ACHN (cell line): ENCODE data around the gene CLCN1.
"Not testable (repeated sequence)": the region's sequence is repeated elsewhere in the genome, so short reads cannot be mapped to it uniquely, and the experiment has no call there.

Source experiments
- DNase-seq: peaks from one replicate; pipeline ENCODE4 v3.0.0-alpha.2; 2015
- in situ Hi-C: cut with HindIII; loops from 2 replicates; pipeline ENCODE4 v1.10.0; 2017; ENCODE audit warnings: low sequenced_read_pairs, low pct_ligation_motif_present, low pct_unique_long_range_greater_than_20kb

CLCN1 gene

DNA sequence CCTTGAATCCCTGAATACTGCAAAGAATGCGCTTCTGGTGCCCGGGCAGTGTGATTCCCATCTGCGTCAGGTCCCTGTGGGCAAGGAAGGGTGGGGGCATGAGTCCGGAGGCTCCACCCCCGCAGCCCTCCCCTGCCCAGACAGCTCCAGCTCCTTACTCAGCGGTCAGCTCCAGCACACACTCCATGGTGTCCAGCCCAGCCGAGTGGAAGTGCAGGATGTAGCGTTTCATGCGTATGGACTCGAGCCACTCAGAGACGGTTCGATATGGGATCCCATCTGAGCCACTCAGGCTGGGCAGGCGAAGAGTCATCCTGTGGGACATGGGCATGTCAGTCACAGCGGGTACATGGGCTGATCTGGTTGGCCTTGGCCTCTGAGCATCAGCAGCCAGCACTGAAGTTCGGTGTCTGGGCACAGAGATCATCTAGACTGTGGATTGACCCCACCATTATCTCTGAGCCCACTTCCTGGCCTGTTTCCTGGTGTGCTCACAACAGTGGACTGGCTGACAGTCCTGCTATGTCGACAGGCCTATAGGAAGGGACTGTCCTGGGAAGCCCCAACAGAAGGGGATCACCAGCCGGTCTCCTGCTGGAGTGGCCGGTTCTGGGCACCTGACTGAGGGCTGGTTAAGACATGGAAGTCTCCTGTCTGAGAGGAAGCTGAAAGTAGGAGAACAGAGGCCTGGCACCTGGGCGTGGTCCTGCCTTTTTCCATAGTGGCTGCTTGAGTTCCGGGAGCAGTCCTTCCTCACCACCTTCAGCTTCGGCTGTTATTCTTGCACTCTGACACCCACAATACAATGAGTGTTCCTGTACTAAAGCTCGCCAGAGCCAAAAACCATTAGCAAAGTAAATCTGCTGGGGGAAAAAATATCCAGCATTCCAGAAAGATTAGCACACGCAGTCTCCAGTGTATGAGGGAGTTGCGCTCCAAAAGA, 75.8 kb downstream of the CLCN1 start:
- no peak for DNase-seq
- in situ Hi-C loops: no loop called here

DNA sequence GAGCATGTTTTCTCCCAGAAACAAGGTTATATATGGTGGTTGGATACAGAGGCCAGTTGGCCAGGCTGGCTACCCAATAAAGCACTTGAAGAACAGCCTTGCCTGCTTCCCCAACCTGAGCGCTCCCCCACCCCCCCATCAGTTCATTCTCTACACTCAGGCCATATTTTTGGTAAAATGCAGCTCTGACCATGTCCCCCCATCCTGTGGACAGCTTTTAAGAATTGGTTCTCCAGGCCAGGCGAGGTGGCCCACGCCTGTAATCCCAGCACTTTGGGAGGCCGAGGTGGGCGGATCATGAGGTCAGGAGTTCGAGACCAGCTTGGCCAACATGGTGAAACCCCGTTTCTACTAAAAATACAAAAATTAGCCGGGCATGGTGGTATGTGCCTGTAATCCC, 76.5 kb downstream of the CLCN1 start:
- DNase-seq, in situ Hi-C loops: not testable (repeated sequence)

GRCh38 chr7:143392875-143393266, 77.0 kb downstream of the CLCN1 start:
- DNase-seq: no peak
- in situ Hi-C loops: no loop called here

DNA sequence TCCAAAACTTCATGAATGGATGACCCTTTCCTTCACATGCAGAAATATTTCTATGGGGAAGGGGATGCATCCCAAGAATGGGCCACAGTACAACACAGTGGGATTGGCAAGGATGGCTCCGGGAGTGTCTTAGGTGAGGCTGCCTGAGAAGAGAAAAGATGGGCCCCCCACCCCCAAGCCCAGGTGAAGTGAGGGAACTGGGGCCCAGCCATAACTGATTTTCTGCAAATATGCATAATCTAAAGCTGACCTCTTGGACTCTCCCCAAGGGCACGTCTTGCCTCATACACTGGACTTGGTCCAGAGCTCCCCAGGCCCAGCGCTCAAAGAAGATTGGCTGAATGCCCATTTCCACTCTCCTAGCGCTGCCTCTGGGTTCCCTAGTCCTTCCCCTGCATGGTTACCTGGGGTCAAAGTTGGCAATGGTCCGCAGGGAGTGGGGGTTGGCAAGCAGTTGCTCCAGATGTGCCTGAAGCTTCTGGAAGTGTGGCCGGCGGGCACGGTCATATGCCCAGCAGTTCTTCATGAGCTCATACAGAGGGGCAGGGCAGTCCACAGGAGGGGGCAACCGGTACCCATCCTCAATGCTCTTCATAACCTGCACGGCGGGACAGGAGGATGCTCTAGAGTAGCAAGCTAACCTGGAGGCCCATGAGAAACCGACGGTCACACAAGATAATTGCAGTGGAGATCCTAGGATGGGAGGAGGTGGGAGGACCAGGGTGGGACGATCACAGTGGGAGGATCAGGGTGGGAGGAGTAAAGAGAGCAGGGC, 77.5 kb downstream of the CLCN1 start:
- in situ Hi-C loops: no loop called here
- DNase-seq: no peak

DNA sequence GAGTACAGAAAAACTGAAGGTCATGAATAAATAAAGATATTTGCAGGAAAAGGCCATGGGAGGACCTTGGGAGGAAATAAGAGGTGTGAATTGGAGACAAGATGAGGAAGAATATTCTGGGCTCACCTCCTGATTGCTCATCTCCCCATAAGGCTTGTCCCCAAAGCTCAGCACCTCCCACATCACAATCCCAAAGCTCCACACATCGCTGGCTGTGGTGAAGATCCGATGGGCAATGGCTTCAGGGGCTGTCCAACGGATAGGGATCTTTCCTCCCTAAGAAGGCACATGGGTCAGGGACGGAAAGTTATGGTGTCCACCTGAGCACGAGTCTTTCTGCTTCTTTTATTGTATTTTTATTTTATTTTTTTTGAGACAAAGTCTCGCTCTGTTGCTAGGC, 78.2 kb downstream of the CLCN1 start:
- in situ Hi-C loops: no loop called here

DNA sequence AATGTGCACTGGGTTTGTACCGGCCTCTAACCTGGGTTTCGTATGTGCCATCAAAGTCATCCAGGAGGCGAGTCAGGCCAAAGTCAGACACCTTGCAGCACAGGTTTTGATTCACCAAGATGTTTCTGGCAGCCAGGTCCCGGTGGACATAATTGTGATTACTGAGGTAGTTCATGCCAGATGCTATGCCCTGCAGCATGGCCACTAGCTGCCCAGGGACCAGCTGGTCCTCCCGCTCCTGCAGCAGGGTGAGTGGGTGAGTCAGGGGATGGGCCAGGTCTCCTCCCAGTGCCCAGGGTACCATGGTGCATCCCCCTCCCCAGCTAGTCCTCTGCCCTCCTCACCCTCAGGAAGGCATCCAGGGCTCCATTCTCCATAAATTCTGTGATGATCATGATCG, 78.9 kb downstream of the CLCN1 start:
- no peak for DNase-seq
- in situ Hi-C loops: no loop called here

More for the DNA sequence above, 78.2 kb downstream of the CLCN1 start:
- no peak for DNase-seq

DNA sequence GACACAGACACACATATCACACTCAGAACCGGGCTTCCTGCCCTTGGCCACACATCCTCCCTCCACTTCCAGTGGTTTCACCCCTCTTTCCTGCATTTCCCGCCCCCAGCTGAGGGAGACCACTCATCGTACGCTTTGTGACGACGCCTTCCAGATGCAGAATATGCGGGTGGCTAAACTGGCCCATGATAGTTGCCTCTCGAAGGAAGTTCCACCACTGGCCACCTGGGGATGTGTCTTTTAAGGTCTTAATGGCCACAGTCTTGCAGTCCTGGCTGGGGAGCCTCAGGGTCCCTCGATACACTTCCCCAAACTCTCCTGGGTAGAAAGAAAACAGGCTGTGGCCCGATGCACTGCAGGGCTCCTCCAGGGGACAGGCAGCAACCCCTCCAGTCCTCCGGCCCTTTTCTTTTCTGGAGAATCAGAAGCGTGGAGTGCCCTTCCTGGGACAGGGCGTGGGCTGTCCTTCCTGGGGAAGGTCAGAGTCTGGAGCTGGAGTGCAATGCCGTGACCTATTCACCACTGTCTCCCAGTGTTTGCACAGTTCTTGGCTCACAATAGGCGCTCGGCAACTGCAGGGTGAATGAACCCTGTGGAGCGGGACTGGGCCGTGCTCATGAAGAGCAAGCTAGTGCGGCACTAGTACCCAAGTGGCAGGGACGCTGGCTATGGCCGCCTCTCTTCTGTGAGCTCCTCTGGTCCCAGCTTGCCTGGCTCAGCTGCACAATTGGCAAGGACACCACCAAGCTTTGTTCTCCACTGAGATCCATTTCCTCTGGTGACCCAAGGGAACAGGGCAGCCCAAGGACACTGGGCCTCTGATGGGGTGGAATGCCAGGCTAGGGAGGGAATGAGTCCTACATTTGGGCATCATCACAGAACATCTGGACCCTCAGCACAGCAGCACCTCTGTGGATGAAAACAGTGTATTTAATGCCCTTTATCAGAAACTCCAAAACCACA, 79.6 kb downstream of the CLCN1 start:
- no peak for DNase-seq
- in situ Hi-C loops: no loop called here

DNA sequence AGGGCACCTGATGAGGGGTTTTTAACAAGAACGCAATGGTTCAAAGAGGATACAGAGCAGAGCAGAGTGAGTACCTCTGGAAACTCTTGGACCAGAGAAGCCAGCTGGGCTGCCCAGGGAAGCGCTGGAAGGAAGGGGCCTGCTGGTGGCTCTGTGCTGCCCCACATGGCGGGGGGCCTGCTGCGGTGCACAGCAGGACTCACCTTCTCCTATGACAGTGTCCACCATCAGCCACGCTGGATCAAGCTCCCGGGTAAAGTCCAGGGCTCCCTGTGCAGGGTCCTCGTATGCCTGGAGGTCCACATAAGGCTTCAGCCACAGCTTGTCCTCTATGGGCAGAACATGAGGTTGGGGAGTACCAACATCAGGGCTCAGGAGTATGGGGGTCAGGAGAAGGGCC, 80.3 kb downstream of the CLCN1 start:
- in situ Hi-C loops: no loop called here

GRCh38 chr7:143396625-143397556, 81.0 kb downstream of the CLCN1 start:
- in situ Hi-C loops: no loop called here
- DNase-seq: no peak

More for the DNA sequence above, 80.3 kb downstream of the CLCN1 start:
- no peak for DNase-seq

- in situ Hi-C loops: no loop called here
- no peak for DNase-seq
Measured at GRCh38 chr7:143397710-143398530, 82.0 kb downstream of the CLCN1 start.

GRCh38 chr7:143398616-143399015, 82.7 kb downstream of the CLCN1 start:
- no peak for DNase-seq
- in situ Hi-C loops: no loop called here

DNA sequence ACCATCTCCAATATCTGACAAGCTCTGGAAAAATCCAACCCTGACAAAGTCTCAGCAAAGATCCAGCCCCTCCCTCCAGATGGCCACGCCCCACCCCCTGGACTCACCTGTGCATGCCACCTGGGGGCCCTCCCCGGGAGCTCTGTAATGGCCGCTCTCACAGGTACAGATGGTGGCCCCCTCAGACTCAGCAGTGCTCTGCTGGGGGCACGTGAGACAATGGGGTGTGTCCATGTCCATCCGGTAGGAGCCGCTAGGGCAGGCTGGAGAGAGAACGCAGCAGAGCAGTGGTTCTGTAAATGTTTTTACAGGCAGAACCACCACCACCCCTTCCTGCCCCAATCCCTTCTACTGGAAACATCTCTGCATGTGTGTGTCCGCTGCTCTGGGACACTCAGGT, 83.2 kb downstream of the CLCN1 start:
- no peak for DNase-seq
- in situ Hi-C loops: no loop called here

DNA sequence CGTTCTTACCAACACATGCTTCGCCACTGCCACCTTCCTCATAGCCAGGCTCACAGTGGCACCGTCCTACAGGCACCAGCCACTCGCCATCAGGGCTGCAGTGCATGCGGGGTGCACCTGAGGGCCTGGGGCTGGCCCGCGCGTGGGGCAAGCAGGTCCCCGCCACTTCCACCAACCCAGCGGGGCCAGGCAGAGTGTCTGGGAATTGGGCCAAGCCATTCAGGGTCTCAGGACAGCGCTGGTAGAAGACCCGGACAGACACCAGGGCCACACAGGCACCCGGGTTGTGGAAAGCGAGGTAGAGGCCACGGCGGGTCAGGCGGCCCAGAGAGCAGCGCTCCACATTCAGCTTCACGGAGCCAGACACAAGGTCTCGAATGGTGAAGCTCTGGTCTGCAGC, 83.7 kb downstream of the CLCN1 start:
- in situ Hi-C loops: no loop called here

DNA sequence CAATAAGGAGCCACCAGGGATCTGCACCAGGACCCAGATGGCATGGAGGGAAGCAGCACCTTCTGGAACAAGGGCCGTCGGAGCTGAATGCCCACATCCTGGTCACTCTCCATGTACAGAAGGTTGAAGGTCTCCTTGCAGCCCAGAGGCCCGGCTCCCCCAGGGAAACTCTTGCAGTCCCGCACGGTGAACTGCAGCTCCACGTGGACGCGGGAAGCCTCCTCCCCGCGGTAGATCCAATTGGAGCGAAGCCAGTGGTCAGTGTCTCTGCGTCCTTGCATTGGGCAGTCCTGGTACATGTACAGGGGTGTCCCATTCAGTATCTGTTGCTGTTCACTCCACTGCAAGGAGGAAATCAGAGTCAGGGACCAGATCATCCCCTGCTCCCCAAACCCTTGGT, 85.4 kb downstream of the CLCN1 start:
- no peak for DNase-seq
- in situ Hi-C loops: no loop called here

More for the DNA sequence above, 83.7 kb downstream of the CLCN1 start:
- DNase-seq: no peak
